BLaER1 (cell line): ENCODE data around the gene ASCL5.
A peak's percentile ranks its signal among the peaks of the same experiment; 100 is the strongest.

ENCODE experiments used
- H3K27ac ChIP-seq: shearing (Covaris generic); formaldehyde crosslinking; 2 replicates; pipeline ENCODE4 v1.8.1; 2022
- H3K27me3 ChIP-seq: shearing (Covaris generic); formaldehyde crosslinking; 2 replicates; pipeline ENCODE4 v1.8.1; 2022
- H3K36me3 ChIP-seq: shearing (Covaris generic); formaldehyde crosslinking; 2 replicates; pipeline ENCODE4 v1.8.1; 2022
- H3K4me1 ChIP-seq: shearing (Covaris generic); formaldehyde crosslinking; 2 replicates; pipeline ENCODE4 v1.8.1; 2022
- H3K4me2 ChIP-seq: shearing (Covaris generic); formaldehyde crosslinking; 2 replicates; pipeline ENCODE4 v1.8.1; 2022
- H3K4me3 ChIP-seq: shearing (Covaris generic); formaldehyde crosslinking; 2 replicates; pipeline ENCODE4 v1.8.1; 2022
- H3K9ac ChIP-seq: shearing (Covaris generic); formaldehyde crosslinking; 2 replicates; pipeline ENCODE4 v1.8.1; 2022
- H3K9me3 ChIP-seq: shearing (Covaris generic); formaldehyde crosslinking; 2 replicates; pipeline ENCODE4 v1.8.1; 2022
- H4K20me1 ChIP-seq: shearing (Covaris generic); formaldehyde crosslinking; 2 replicates; pipeline ENCODE4 v1.8.1; 2022
- Cebpa-rat ChIP-seq: shearing (Covaris generic); IDR thresholded peaks from 2 replicates; pipeline ENCODE4 v1.8.1; 2022

Gene ASCL5

DNA sequence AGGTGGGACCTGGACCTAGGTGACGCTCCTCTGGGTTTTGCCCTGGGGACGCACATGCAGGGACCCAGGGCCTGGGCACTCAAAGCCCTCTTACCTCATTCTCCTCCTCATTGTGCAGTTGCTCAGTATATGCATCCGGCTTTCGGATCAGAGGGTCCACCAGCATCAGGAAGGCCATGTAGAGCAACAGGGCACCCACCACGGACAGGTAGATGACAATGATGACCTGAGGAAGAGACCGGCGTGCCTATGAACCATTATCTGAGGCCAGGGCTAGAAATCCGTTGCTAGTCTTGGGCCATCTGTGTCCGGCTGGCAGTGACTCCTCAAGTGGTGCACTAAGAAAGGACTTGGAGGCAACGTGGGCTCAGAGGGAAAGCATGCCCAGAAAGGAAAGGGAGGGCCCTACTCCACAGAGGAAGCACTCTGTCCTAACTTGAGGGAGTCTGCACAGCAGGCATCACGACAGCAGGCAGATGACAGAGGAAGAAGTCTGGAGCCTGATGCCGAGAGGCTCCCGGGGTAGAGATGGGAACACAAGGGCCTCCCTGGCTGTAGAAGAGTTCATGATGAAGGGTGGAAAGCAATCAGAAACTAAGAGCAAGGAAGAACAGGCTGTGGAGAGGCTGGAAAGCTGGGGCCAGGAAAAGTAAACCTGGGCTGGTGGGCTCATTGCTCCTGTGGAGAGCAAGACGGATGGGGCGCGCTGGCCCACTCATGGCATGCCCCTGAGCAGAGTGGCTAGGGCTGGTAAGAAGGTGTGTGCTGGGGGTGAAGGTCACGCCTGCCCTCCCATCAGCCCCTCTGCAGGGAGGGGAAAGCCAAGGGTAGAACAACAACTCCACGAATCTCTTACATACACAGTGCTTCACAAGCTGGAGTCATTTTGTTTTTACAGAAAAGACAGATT, 17.0 kb upstream of the ASCL5 start:
- Histone ChIP-seq H3K36me3 (peaks cover 75% of the 10 kb centered on the region), H3K27me3 (no peaks in the 10 kb centered on the region), H3K4me1 (peaks cover 43% of the 10 kb centered on the region), H3K9ac (no peak overlapping the region), H3K9me3 (no peaks in the 10 kb centered on the region), H3K4me3 (no peak overlapping the region), H4K20me1 (no peaks in the 10 kb centered on the region), H3K27ac (no peak overlapping the region), H3K4me2 (no peak overlapping the region)
- TF ChIP-seq Cebpa-rat: no peak

DNA sequence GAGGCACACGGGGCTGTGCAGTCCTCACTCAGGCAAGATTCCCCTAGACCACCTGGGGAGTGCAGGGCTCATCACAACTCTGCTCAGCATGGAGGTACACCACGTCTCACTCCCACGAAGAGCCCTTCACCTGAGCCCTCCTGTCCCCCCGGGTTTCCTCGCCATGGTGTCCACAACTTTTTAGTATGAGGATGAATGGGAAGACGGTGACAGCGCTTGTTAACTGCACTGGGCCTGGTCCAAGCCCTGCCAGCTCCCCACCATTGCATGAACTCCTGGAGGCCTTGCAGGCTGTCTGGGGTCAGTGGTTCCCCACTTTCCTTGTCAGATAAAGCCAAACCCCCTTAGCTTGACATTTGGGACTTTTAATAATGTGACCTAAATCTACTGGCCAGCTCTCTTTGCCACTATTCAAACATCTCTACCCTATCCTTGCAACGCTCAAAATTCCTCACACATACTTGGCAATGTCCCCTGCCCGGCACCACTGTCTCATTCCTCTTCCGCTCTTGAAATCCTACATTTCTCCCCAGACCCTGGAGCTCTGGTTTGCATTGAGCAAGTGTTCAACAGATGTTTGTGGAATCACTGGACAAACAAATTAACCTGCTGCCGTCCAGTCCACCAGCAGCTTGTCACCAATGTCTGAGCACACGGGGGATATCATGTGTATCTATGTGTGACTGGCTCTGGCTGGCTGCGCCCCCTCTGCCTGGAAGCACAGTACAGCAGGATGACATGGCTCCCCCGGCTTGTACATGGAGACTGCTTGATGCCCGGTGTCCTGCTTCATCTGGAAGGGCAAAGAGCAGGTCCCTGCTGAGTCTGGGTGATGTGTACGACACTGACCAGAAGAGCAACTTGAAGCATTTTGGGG, 16.1 kb upstream of the ASCL5 start:
- peak overlapping the region; percentile 72; the same call in 1 of the 2 replicates for H3K4me2 ChIP-seq
- H3K9ac ChIP-seq: no peak overlapping the region; the same call in 1 of the 2 replicates
- no peak for TF ChIP-seq Cebpa-rat
- H3K27me3 ChIP-seq: no peaks in the 10 kb centered on the region
- H4K20me1 ChIP-seq: no peaks in the 10 kb centered on the region
- H3K27ac ChIP-seq: peak overlapping the region; percentile 87; the same call in 1 of the 2 replicates
- H3K36me3 ChIP-seq: peaks cover 66% of the 10 kb centered on the region
- peaks cover 52% of the 10 kb centered on the region for H3K4me1 ChIP-seq
- no peaks in the 10 kb centered on the region for H3K9me3 ChIP-seq
- no peak overlapping the region for H3K4me3 ChIP-seq

DNA sequence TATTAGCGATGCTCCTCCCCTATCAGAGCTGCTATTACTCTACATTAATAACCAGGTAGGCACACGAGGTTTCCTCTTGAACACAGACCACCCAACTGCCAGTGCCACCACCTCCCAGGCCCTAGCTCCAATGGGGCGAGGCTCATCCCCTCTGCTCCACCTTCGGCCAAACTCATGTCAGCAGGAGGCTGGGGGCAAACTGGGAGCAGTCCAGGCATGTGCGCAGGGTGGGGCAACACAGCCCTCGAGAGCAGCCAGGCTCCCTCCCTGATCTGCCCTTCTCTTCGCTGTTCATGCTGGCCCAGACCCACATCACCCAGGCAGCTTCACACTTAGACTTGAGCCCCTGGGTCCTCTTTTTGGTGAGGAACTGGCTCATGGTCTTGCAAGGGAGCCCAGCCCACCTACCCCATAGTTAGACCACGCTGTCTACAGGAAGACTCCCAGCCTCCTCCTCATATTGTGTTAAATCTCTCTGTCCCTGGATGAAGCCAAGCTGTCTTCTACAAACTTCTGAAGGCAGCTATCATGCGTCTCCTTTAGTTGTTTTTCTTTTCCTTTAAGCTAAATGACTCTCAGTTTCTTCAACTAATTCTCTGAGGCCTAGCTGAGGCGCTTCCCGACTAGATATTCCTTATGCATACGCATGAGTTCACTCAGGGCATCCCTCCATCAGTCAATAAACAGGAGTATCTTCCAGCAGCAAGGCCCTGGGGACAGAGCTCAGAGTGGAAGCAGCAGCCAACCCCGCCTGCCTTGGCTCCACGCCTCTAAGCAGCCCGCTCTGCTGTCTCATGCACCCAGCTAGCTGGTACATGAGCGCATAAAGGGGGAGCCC, 15.2 kb upstream of the ASCL5 start:
- Histone ChIP-seq H3K27me3 (no peaks in the 10 kb centered on the region), H4K20me1 (no peaks in the 10 kb centered on the region), H3K4me3 (no peak overlapping the region), H3K4me2 (peak overlapping the region; percentile 72), H3K36me3 (peaks cover 57% of the 10 kb centered on the region), H3K4me1 (peaks cover 61% of the 10 kb centered on the region), H3K27ac (peak overlapping the region; percentile 87; the same call in 1 of the 2 replicates), H3K9ac (no peak overlapping the region; the same call in 1 of the 2 replicates), H3K9me3 (no peaks in the 10 kb centered on the region)
- TF ChIP-seq Cebpa-rat: no peak

DNA sequence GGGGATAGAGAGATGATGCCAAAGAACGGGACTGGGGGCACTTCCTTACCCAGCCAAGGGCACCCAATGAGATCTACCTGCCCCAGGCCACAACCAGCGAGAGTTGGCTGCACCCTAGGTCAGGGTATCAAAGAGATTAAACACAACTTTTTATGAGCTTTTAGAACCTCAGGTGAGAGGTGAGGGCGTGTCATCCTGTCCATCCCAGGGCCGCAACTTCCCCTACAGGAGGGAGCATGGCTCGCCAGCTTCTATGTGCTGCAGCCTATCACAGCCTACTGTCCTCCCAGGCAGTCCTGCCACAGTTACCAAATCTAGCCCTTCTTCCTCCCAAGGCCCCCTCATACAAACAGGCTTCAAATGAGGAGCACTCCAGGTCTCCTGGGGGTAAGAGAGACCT, 14.4 kb upstream of the ASCL5 start:
- no peak for TF ChIP-seq Cebpa-rat
- peak overlapping the region; percentile 87; the same call in 1 of the 2 replicates for H3K27ac ChIP-seq
- no peak overlapping the region for H3K9ac ChIP-seq
- H3K9me3 ChIP-seq: no peaks in the 10 kb centered on the region
- H3K27me3 ChIP-seq: no peaks in the 10 kb centered on the region
- no peaks in the 10 kb centered on the region for H4K20me1 ChIP-seq
- H3K4me2 ChIP-seq: peak overlapping the region; percentile 72
- no peak overlapping the region for H3K4me3 ChIP-seq
- peaks cover 69% of the 10 kb centered on the region for H3K4me1 ChIP-seq
- peaks cover 49% of the 10 kb centered on the region for H3K36me3 ChIP-seq

DNA sequence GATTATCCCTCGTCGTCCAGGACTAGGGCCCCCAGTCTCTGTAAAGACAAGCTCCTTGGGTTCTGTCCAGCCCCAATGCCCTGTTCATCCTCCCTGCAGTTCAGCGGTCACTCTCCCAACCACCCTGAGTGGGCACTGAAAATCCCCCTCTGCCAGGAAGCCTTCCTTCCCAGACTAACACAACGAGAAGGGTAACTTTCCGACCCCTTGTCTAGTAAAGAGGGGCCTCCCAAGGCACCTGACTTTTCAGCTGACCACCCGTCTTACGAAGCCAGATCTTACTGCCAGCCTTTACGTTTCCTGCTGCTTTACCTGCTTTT, 13.9 kb upstream of the ASCL5 start:
- Histone ChIP-seq H3K9ac (peak overlapping the region; percentile 63), H3K4me1 (peaks cover 74% of the 10 kb centered on the region), H3K4me3 (peak overlapping the region; percentile 44; the same call in 1 of the 2 replicates), H4K20me1 (no peaks in the 10 kb centered on the region), H3K27me3 (no peaks in the 10 kb centered on the region), H3K27ac (peak overlapping the region; percentile 87), H3K9me3 (no peaks in the 10 kb centered on the region), H3K36me3 (peaks cover 44% of the 10 kb centered on the region), H3K4me2 (peak overlapping the region; percentile 72)
- no peak for TF ChIP-seq Cebpa-rat

DNA sequence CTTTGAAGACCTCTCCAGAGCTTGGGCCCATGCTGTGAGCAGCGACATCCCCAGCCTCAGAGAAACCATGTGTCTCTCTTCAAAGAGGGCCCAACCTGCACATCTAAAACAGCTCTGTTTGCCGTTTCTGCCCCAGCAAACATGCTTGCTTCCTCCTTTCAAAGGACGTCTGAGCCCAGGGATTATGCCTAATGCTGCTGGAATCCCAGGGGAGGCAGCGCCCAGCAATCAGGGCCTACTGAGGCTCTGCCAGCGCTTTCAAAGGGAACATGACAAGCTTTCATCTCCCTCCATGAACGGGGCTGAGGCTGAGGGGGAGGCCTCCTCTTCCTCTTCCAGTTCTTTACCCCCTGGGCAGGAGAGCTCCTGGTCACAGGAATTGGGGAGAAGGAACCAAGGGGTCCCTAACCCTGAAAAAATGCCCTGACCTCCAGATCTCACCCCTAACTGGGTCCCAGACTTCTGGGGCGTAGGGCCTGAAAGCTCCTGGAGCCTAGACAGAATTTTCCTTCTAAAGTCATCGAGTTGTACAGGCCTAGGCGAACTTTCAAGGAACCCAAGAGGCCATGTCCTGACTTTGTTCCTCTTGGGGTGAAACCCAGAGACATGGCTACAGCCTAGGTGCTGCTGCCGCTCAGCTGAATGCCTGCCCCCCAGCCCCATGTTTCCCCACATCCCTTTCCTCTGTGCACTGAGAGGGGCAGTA, 13.4 kb upstream of the ASCL5 start:
- no peak for TF ChIP-seq Cebpa-rat
- Histone ChIP-seq H3K27ac (peak overlapping the region; percentile 87), H3K36me3 (peaks cover 41% of the 10 kb centered on the region), H3K4me3 (peak overlapping the region; percentile 44; the same call in 1 of the 2 replicates), H3K27me3 (no peaks in the 10 kb centered on the region), H3K4me1 (peaks cover 79% of the 10 kb centered on the region), H3K9ac (peak overlapping the region; percentile 63), H4K20me1 (no peaks in the 10 kb centered on the region), H3K4me2 (peak overlapping the region; percentile 72), H3K9me3 (no peaks in the 10 kb centered on the region)

DNA sequence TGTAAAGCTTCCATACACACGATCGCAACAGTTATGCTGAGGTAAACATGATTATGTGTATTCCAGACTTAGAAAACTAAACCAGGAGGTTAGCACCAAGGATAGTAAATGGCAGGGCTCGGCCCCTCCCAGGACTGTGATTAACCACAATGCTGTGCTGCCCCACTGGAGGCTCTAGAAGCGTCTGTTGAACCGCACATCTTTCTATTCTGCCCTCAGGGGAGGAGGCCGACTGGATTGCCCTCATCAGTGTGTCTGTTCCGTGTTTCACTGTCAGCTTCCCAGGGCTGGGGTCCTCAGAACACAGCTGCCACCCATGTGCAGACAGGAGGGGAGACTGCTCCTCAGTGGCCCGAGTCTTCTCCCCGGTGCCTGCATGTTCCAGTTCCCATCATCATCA, 12.8 kb upstream of the ASCL5 start:
- H3K4me1 ChIP-seq: peaks cover 85% of the 10 kb centered on the region
- TF ChIP-seq Cebpa-rat: no peak
- H4K20me1 ChIP-seq: no peaks in the 10 kb centered on the region
- H3K4me2 ChIP-seq: peak overlapping the region; percentile 72
- H3K4me3 ChIP-seq: peak overlapping the region; percentile 44
- H3K27ac ChIP-seq: peak overlapping the region; percentile 87
- peak overlapping the region; percentile 63 for H3K9ac ChIP-seq
- H3K9me3 ChIP-seq: no peaks in the 10 kb centered on the region
- no peaks in the 10 kb centered on the region for H3K27me3 ChIP-seq
- peaks cover 41% of the 10 kb centered on the region for H3K36me3 ChIP-seq

DNA sequence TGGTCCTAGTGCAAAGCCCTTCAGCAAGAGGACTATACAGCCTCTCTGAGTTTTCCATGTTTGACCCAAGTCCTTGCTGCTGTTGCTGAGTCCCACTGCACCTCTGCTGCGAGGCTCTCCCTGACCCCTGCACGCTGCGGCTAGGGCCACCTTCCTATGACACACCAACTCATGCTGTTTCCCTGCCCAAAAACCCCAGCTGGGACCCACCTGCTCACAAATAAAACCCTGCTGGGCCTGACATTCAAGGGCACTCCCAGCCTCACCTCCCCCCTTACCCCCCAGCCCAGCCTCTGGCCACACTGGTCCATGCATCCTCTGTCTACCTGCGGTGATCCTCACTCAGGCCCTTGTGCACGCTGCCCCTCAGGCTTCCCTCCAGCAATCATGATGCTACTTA, 12.3 kb upstream of the ASCL5 start:
- H3K36me3 ChIP-seq: peaks cover 41% of the 10 kb centered on the region
- H3K27ac ChIP-seq: peak overlapping the region; percentile 87
- peak overlapping the region; percentile 72 for H3K4me2 ChIP-seq
- peak overlapping the region; percentile 63 for H3K9ac ChIP-seq
- H3K4me3 ChIP-seq: peak overlapping the region; percentile 44
- H3K27me3 ChIP-seq: no peaks in the 10 kb centered on the region
- TF ChIP-seq Cebpa-rat: no peak
- peaks cover 90% of the 10 kb centered on the region for H3K4me1 ChIP-seq
- H3K9me3 ChIP-seq: no peaks in the 10 kb centered on the region
- no peaks in the 10 kb centered on the region for H4K20me1 ChIP-seq
